ENCODE measurements around the gene IGF2.

- TF ChIP-seq EZH2 (IDR thresholded peaks at IDR 0.05; ENCODE audit: low read length, unreplicated experiment), result no peak
- TF ChIP-seq, protein P1, sequence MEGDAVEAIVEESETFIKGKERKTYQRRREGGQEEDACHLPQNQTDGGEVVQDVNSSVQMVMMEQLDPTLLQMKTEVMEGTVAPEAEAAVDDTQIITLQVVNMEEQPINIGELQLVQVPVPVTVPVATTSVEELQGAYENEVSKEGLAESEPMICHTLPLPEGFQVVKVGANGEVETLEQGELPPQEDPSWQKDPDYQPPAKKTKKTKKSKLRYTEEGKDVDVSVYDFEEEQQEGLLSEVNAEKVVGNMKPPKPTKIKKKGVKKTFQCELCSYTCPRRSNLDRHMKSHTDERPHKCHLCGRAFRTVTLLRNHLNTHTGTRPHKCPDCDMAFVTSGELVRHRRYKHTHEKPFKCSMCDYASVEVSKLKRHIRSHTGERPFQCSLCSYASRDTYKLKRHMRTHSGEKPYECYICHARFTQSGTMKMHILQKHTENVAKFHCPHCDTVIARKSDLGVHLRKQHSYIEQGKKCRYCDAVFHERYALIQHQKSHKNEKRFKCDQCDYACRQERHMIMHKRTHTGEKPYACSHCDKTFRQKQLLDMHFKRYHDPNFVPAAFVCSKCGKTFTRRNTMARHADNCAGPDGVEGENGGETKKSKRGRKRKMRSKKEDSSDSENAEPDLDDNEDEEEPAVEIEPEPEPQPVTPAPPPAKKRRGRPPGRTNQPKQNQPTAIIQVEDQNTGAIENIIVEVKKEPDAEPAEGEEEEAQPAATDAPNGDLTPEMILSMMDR (conservative IDR thresholded peaks at IDR 0.05; ENCODE audit: low read depth, low read length), result no peak
Measured at GRCh38 chr11:2148595-2148994, 9.4 kb upstream of the IGF2 start.

Measured in PC-3 (cell line).